Measurements from ENCODE around the gene ZNF319. TPM values are rescaled to one million over a fixed set of nuclear protein-coding genes. Genes with fewer than 3 reads are reported as not detected.

The ZNF319 gene
- total and polyA plus RNA-seq, 2 of the 8 experiments (the other 6 are each of a cell fraction or from before 2014, with no cell fraction given), result 3.3 to 5.5 TPM

DNA sequence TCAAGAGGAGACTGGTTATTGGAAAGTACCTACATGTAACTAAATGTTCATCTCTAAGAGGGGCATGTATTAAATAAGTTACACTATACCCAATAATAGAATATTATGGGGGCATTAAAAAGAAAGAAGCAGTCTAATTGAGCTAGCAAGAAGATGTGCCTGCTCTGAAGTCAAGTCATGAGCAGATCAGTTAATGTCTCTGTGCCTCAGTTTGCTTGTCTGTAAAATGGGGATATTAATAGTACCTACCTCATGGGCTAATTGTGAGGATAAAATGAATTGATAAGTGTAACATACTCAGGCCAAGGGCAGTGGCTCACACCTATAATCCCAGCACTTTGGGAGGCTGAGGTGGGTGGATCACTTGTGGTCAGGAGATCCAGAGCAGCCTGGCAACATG, 32.6 kb downstream of the ZNF319 start:
- CTCF ChIA-PET (ENCODE audit: partially characterized antibody), result interaction anchor here (1.1 to 1.5 kb wide), 6 partner anchors 12 to 69 kb away, joined by 3 read pairs; no protein-coding TSS in a partner anchor
- H3K27me3 ChIP-seq (replicated peaks in 1 of 4; ENCODE audit: control insufficient read depth in 3 of 4, extremely low read depth in 1 of 4, insufficient read depth in 3 of 4, low read length in 3 of 4), result no peaks in the 10 kb centered on the region
- TF ChIP-seq HDAC2 (IDR thresholded peaks at IDR 0.05; ENCODE audit: borderline replicate concordance in 1 of 2, low read depth in 2 of 2, low read length in 2 of 2) (no peak), ZNF274 (IDR thresholded peaks at IDR 0.05; ENCODE audit: borderline replicate concordance, extremely low read depth, low read length) (no peak), SP2 (IDR thresholded peaks at IDR 0.05; ENCODE audit: low read length) (no peak), BACH1 (IDR thresholded peaks at IDR 0.05; ENCODE audit: low read length) (no peak)

More for the DNA sequence above, 32.6 kb downstream of the ZNF319 start:
- Histone ChIP-seq H3K36me3 (ENCODE audit: control insufficient read depth in 2 of 4, insufficient read depth in 4 of 4, low read length in 3 of 4) (no peaks in the 10 kb centered on the region), H3K9me3 (ENCODE audit: insufficient read depth in 2 of 2, low read depth in 1 of 2, low read length in 1 of 2) (no peaks in the 10 kb centered on the region), H4K8ac (ENCODE audit: extremely low read depth, insufficient read depth, low read length) (no peak overlapping the region), H2BK12ac (ENCODE audit: low read depth, low read length) (no peak overlapping the region), H2AFZ (ENCODE audit: low read length) (no peak overlapping the region), H2BK20ac (ENCODE audit: low read length) (no peak overlapping the region), H3K4me3 (ENCODE audit: extremely low read depth in 1 of 4, insufficient read depth in 2 of 4, low read depth in 3 of 4, low read length in 4 of 4) (no peak overlapping the region), H3K4ac (replicated peaks; ENCODE audit: insufficient read length, low read depth, low read length) (no peak overlapping the region), H2BK120ac (replicated peaks; ENCODE audit: low read depth, low read length) (no peak overlapping the region), H3K4me2 (ENCODE audit: insufficient read depth in 1 of 2, low read depth in 2 of 2, low read length in 2 of 2) (no peak overlapping the region), H3K23ac (ENCODE audit: insufficient read length) (no peak overlapping the region), H3K27ac (ENCODE audit: low read depth, low read length) (no peak overlapping the region), H2BK15ac (ENCODE audit: low read length) (no peak overlapping the region), H3K79me1 (ENCODE audit: low read depth, low read length) (no peaks in the 10 kb centered on the region), H3K56ac (replicated peaks; ENCODE audit: insufficient read length, low read depth, low read length) (no peak overlapping the region), H4K20me1 (replicated peaks in 1 of 2; ENCODE audit: control insufficient read depth in 1 of 2, insufficient read depth in 2 of 2, low read length in 2 of 2) (no peaks in the 10 kb centered on the region), H3K4me1 (replicated peaks in 1 of 4; ENCODE audit: control insufficient read depth in 3 of 4, insufficient read depth in 4 of 4, low read length in 3 of 4) (no peaks in the 10 kb centered on the region), H2AK5ac (ENCODE audit: low read depth, low read length) (no peak overlapping the region), H2BK5ac (ENCODE audit: low read depth, low read length) (no peak overlapping the region), H3K79me2 (ENCODE audit: control insufficient read depth in 1 of 2, insufficient read depth in 2 of 2, low read length in 2 of 2) (no peaks in the 10 kb centered on the region), H4K5ac (ENCODE audit: insufficient read length, low read depth, low read length) (no peak overlapping the region), H3K23me2 (ENCODE audit: low read depth, low read length) (no peaks in the 10 kb centered on the region), H4K91ac (replicated peaks; ENCODE audit: insufficient read length, low read length) (no peak overlapping the region), H3K9ac (replicated peaks in 1 of 4; ENCODE audit: extremely low read depth in 1 of 4, low read depth in 3 of 4, low read length in 3 of 4) (no peak overlapping the region), H3K14ac (ENCODE audit: insufficient read length) (no peak overlapping the region), H3K18ac (ENCODE audit: extremely low read depth, low read length) (no peak overlapping the region)
- DNase-seq (ENCODE audit: low read depth in 1 of 2, low spot score in 2 of 2), result no peak
- FAIRE-seq, result no peak
- POLR2A ChIA-PET (ENCODE audit: partially characterized antibody), result no interaction called here
